Muscle of leg (tissue), 11 donors: ENCODE measurements around the gene ZFYVE1. TPM values are rescaled to one million over a fixed set of nuclear protein-coding genes. Genes with fewer than 3 reads are reported as not detected.
A peak's percentile ranks its signal among the peaks of the same experiment; 100 is the strongest.
"Not testable (repeated sequence)": the region's sequence is repeated elsewhere in the genome, so short reads cannot be mapped to it uniquely, and the experiment has no call there.

ENCODE experiments used
- DNase-seq: peaks from one replicate; pipeline ENCODE4 v3.0.0; 2013
- H3K27ac ChIP-seq: one replicate; pipeline ENCODE4 v1.5.1; 2013; ENCODE audit warnings: mild to moderate bottlenecking, low read length, control low read depth
- H3K27me3 ChIP-seq: one replicate; pipeline ENCODE4 v1.6.1; 2013; ENCODE audit warnings: low read length; ENCODE audit not compliant: control insufficient read depth, insufficient read depth
- H3K36me3 ChIP-seq: one replicate; pipeline ENCODE4 v1.6.1; 2013; ENCODE audit warnings: low read length; ENCODE audit not compliant: control insufficient read depth, insufficient read depth
- H3K4me1 ChIP-seq: one replicate; pipeline ENCODE4 v1.6.1; 2013; ENCODE audit warnings: low read length; ENCODE audit not compliant: control insufficient read depth, insufficient read depth
- H3K4me3 ChIP-seq: one replicate; pipeline ENCODE4 v1.5.1; 2013; ENCODE audit warnings: low read length, control low read depth
- H3K9me3 ChIP-seq: replicated peaks from 2 replicates; pipeline ENCODE4 v1.6.1; 2013; ENCODE audit warnings: low read depth, low read length; ENCODE audit not compliant: control insufficient read depth
- WGBS: methylation state at CpG from one replicate; pipeline ENCODE4 v1.1.5; 2013; ENCODE audit warnings: missing lambda C conversion rate; ENCODE audit not compliant: insufficient coverage; 5-methylcytosine and 5-hydroxymethylcytosine counted together
- polyA plus RNA-seq, 8 donors: library from polyadenylated mRNA; unstranded; fragments of 120-200 nt; gene quantifications; one replicate each; pipeline versions ENCODE4 v1.2.1 to v1.2.3, GENCODE V29; 2013; ENCODE audit warnings: inconsistent platforms in 1 of 8, low replicate concordance in 1 of 8; ENCODE audit not compliant: insufficient read length in 8 of 8, insufficient read depth in 1 of 8
- total RNA-seq: library from RNA; stranded (reverse); fragments of 120-200 nt; gene quantifications from one replicate; pipeline ENCODE4 v1.2.4, GENCODE V29; 2013

ZFYVE1 gene
- total and polyA plus RNA-seq, 9 donors: 8.4 to 15.3 (median 12.6) TPM

- no peaks in the 10 kb centered on the region for H3K27me3 ChIP-seq
- WGBS: no CpG with 5 or more reads among the region's 1 CpG
- peaks cover 10% of the 10 kb centered on the region for H3K4me1 ChIP-seq
- H3K4me3 ChIP-seq: no peak overlapping the region
- H3K9me3 ChIP-seq: no peaks in the 10 kb centered on the region
- DNase-seq: peak; percentile 82
- H3K36me3 ChIP-seq: peaks cover 21% of the 10 kb centered on the region
- peak overlapping the region; percentile 78 for H3K27ac ChIP-seq
These were observed 18.4 kb downstream of the ZFYVE1 start for GRCh38 chr14:73008501-73008900.

GRCh38 chr14:73007835-73008234 is 19.1 kb downstream of the ZFYVE1 start:
- H3K4me3 ChIP-seq: no peak overlapping the region
- H3K36me3 ChIP-seq: peaks cover 21% of the 10 kb centered on the region
- no peak for DNase-seq
- 83% methylated on average over 2 of the region's 5 CpGs for WGBS
- H3K27ac ChIP-seq: no peak overlapping the region
- no peaks in the 10 kb centered on the region for H3K9me3 ChIP-seq
- peaks cover 10% of the 10 kb centered on the region for H3K4me1 ChIP-seq
- no peaks in the 10 kb centered on the region for H3K27me3 ChIP-seq

- not testable (repeated sequence) for DNase-seq
- 90% methylated on average over 2 of the region's 9 CpGs for WGBS
- peaks cover 10% of the 10 kb centered on the region for H3K4me1 ChIP-seq
These were observed 22.3 kb downstream of the ZFYVE1 start for GRCh38 chr14:73004641-73005040.

GRCh38 chr14:73003681-73004080 is 23.2 kb downstream of the ZFYVE1 start:
- Histone ChIP-seq H3K9me3 (no peaks in the 10 kb centered on the region), H3K4me3 (no peak overlapping the region), H3K27me3 (no peaks in the 10 kb centered on the region), H3K4me1 (peaks cover 7% of the 10 kb centered on the region), H3K27ac (no peak overlapping the region), H3K36me3 (peaks cover 18% of the 10 kb centered on the region)
- DNase-seq: no peak
- WGBS: 100% methylated on average over 1 of the region's 6 CpGs

More at GRCh38 chr14:73004641-73005040, 22.3 kb downstream of the ZFYVE1 start:
- not testable (repeated sequence) for H3K4me3 ChIP-seq, H3K27ac ChIP-seq, H3K9me3 ChIP-seq, H3K27me3 ChIP-seq
- H3K36me3 ChIP-seq: peaks cover 18% of the 10 kb centered on the region

GRCh38 chr14:73000073-73000472 is 26.8 kb downstream of the ZFYVE1 start:
- H3K36me3 ChIP-seq: peaks cover 40% of the 10 kb centered on the region
- WGBS: 83% methylated on average over 1 of the region's 2 CpGs
- no peaks in the 10 kb centered on the region for H3K9me3 ChIP-seq
- no peaks in the 10 kb centered on the region for H3K4me1 ChIP-seq
- H3K4me3 ChIP-seq: no peak overlapping the region
- no peak for DNase-seq
- H3K27me3 ChIP-seq: no peaks in the 10 kb centered on the region
- no peak overlapping the region for H3K27ac ChIP-seq

- no peaks in the 10 kb centered on the region for H3K27me3 ChIP-seq
- no peaks in the 10 kb centered on the region for H3K4me1 ChIP-seq
- no CpG with 5 or more reads among the region's 4 CpGs for WGBS
- peaks cover 39% of the 10 kb centered on the region for H3K36me3 ChIP-seq
- H3K4me3 ChIP-seq: no peak overlapping the region
- no peak for DNase-seq
- H3K9me3 ChIP-seq: no peaks in the 10 kb centered on the region
- H3K27ac ChIP-seq: no peak overlapping the region
These were observed 27.6 kb downstream of the ZFYVE1 start for GRCh38 chr14:72999316-72999715.

GRCh38 chr14:72998252-72998903 is 28.5 kb downstream of the ZFYVE1 start:
- no peaks in the 10 kb centered on the region for H3K4me1 ChIP-seq
- H3K27me3 ChIP-seq: no peaks in the 10 kb centered on the region
- peaks cover 36% of the 10 kb centered on the region for H3K36me3 ChIP-seq
- 89% methylated on average over 1 of the region's 2 CpGs for WGBS
- no peak overlapping the region for H3K4me3 ChIP-seq
- no peak overlapping the region for H3K27ac ChIP-seq
- no peak for DNase-seq
- no peaks in the 10 kb centered on the region for H3K9me3 ChIP-seq

- Histone ChIP-seq H3K4me3 (no peak overlapping the region), H3K36me3 (peaks cover 48% of the 10 kb centered on the region), H3K27ac (no peak overlapping the region), H3K4me1 (no peaks in the 10 kb centered on the region), H3K9me3 (no peaks in the 10 kb centered on the region), H3K27me3 (no peaks in the 10 kb centered on the region)
- WGBS: 93% methylated on average over 6 of the region's 6 CpGs
- DNase-seq: no peak
These were observed 30.0 kb downstream of the ZFYVE1 start for GRCh38 chr14:72996916-72997315.

- H3K4me1 ChIP-seq: no peaks in the 10 kb centered on the region
- WGBS: 96% methylated on average over 7 of the region's 8 CpGs
- H3K27me3 ChIP-seq: no peaks in the 10 kb centered on the region
- DNase-seq: no peak
- no peak overlapping the region for H3K4me3 ChIP-seq
- no peak overlapping the region for H3K27ac ChIP-seq
- H3K36me3 ChIP-seq: peaks cover 35% of the 10 kb centered on the region
- no peaks in the 10 kb centered on the region for H3K9me3 ChIP-seq
These were observed 36.7 kb downstream of the ZFYVE1 start for GRCh38 chr14:72990171-72990570.

GRCh38 chr14:72986857-72987256 is 40.0 kb downstream of the ZFYVE1 start:
- no peak for DNase-seq
- 85% methylated on average over 2 of the region's 2 CpGs for WGBS
- no peak overlapping the region for H3K4me3 ChIP-seq

GRCh38 chr14:72986214-72986613 is 40.7 kb downstream of the ZFYVE1 start:
- no peak for DNase-seq
- Histone ChIP-seq H3K27ac (no peak overlapping the region), H3K4me1 (no peaks in the 10 kb centered on the region), H3K36me3 (peaks cover 28% of the 10 kb centered on the region), H3K27me3 (no peaks in the 10 kb centered on the region), H3K9me3 (no peaks in the 10 kb centered on the region), H3K4me3 (no peak overlapping the region)
- WGBS: no CpG with 5 or more reads among the region's 3 CpGs

More at GRCh38 chr14:72986857-72987256, 40.0 kb downstream of the ZFYVE1 start:
- H3K27ac ChIP-seq: no peak overlapping the region
- H3K27me3 ChIP-seq: no peaks in the 10 kb centered on the region
- H3K9me3 ChIP-seq: no peaks in the 10 kb centered on the region
- H3K36me3 ChIP-seq: peaks cover 24% of the 10 kb centered on the region
- no peaks in the 10 kb centered on the region for H3K4me1 ChIP-seq
